Astrocyte (in vitro differentiated cells and primary cell): Measurements from ENCODE around the gene NOD1. TPM values are rescaled to one million over a fixed set of nuclear protein-coding genes. Genes with fewer than 3 reads are reported as not detected.

ENCODE experiments used
- DNase-seq: peaks from one replicate; pipeline ENCODE4 v3.0.0-alpha.2; 2010; ENCODE audit warnings: low read depth
- FAIRE-seq: peaks from 2 replicates; lab custom pipeline; 2011; peaks lifted over from hg19 to GRCh38; lab: Jason Lieb, UNC
- H2AFZ ChIP-seq: 2 replicates; pipeline ENCODE4 v1.6.0; 2012; ENCODE audit warnings: low read depth, low read length, inconsistent platforms
- H3K27ac ChIP-seq: 2 replicates; pipeline ENCODE4 v1.5.1; 2011; ENCODE audit warnings: low read depth, low read length, inconsistent platforms
- H3K27me3 ChIP-seq: 2 replicates; pipeline ENCODE4 v1.6.0; 2011; ENCODE audit warnings: low read length, inconsistent platforms; ENCODE audit not compliant: insufficient read depth
- H3K36me3 ChIP-seq: 2 replicates; pipeline ENCODE4 v1.5.1; 2011; ENCODE audit warnings: low read length, inconsistent platforms; ENCODE audit not compliant: insufficient read depth
- H3K4me1 ChIP-seq: 2 replicates; pipeline ENCODE4 v1.5.1; 2011; ENCODE audit warnings: low read length, inconsistent platforms; ENCODE audit not compliant: insufficient read depth
- H3K4me2 ChIP-seq: 2 replicates; pipeline ENCODE4 v1.6.0; 2012; ENCODE audit warnings: low read length, inconsistent platforms
- H3K4me3 ChIP-seq: 2 replicates; pipeline ENCODE4 v1.5.1; 2011; ENCODE audit warnings: low read depth, mild to moderate bottlenecking, low read length, inconsistent platforms; ENCODE audit not compliant: insufficient read depth
- H3K79me2 ChIP-seq: 2 replicates; pipeline ENCODE4 v1.6.0; 2012; ENCODE audit warnings: mild to moderate bottlenecking, low read length, inconsistent platforms; ENCODE audit not compliant: insufficient read depth
- H3K9ac ChIP-seq: 2 replicates; pipeline ENCODE4 v1.6.0; 2012; ENCODE audit warnings: mild to moderate bottlenecking, low read length, inconsistent platforms
- H3K9me3 ChIP-seq: 2 replicates; pipeline ENCODE4 v1.5.1; 2012; ENCODE audit warnings: low read depth, mild to moderate bottlenecking, low read length, inconsistent platforms; ENCODE audit not compliant: insufficient read depth
- H4K20me1 ChIP-seq: 2 replicates; pipeline ENCODE4 v1.6.0; 2012; ENCODE audit warnings: low read length, inconsistent platforms; ENCODE audit not compliant: insufficient read depth
- H3K27ac Mint-ChIP-seq: one replicate; pipeline ENCODE4 v1.8.0; 2021; ENCODE audit warnings: mild to moderate bottlenecking, mixed read lengths; ENCODE audit not compliant: unreplicated experiment
- H3K27me3 Mint-ChIP-seq: one replicate; pipeline ENCODE4 v1.8.0; 2021; ENCODE audit warnings: low read depth, mixed read lengths; ENCODE audit not compliant: unreplicated experiment
- H3K36me3 Mint-ChIP-seq: one replicate; pipeline ENCODE4 v1.8.0; 2021; ENCODE audit warnings: low read depth, mixed read lengths; ENCODE audit not compliant: unreplicated experiment
- H3K4me1 Mint-ChIP-seq: one replicate; pipeline ENCODE4 v1.8.0; 2021; ENCODE audit warnings: low read depth, mixed read lengths; ENCODE audit not compliant: unreplicated experiment
- H3K4me3 Mint-ChIP-seq: one replicate; pipeline ENCODE4 v1.8.0; 2021; ENCODE audit warnings: mild to moderate bottlenecking, moderate library complexity, mixed read lengths; ENCODE audit not compliant: unreplicated experiment
- H3K9me3 Mint-ChIP-seq: one replicate; pipeline ENCODE4 v1.8.0; 2021; ENCODE audit warnings: mild to moderate bottlenecking, mixed read lengths; ENCODE audit not compliant: unreplicated experiment
- EZH2 ChIP-seq: IDR thresholded peaks from 2 replicates; pipeline ENCODE4 v1.6.1; 2012; ENCODE audit warnings: mild to moderate bottlenecking, low read length, inconsistent platforms; ENCODE audit not compliant: insufficient read depth
- total RNA-seq: library from RNA; stranded (reverse); gene quantifications from 2 replicates; pipeline ENCODE4 v1.2.1, GENCODE V29; 2021
- TF ChIP-seq, protein P1 (sequence below): IDR thresholded peaks from 2 replicates; pipeline ENCODE4 v1.5.1; 2011; ENCODE audit warnings: low read depth, mild to moderate bottlenecking, inconsistent platforms, low read length, moderate library complexity; ENCODE audit not compliant: insufficient read depth

The NOD1 gene
- total RNA-seq, 1 donor from 2014 or later, result 9.7 TPM

DNA sequence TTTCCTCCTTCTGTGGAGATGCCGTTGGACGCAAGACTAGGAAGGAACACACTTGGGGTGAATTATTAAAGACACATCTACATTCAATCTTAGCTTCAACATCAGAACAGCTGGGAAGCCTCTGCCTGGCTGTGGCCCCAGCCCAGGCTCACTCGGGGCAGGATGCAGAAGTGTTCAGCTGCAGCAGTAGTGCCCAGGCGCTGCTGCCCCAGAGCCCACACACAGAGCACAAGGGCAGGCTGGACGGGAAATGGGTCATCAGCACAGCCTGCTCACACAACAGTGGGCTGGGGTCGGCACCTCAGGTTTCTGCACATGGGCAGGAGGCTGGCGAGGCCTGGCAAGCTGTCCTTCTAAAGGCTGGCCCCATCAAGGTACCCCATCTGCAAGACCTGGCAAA, 42.5 kb downstream of the NOD1 start:
- no peak for DNase-seq
- peaks cover under 1% of the 10 kb centered on the region for H3K4me1 Mint-ChIP-seq
- H3K4me3 ChIP-seq, result no peak overlapping the region
- H3K9me3 ChIP-seq, result no peaks in the 10 kb centered on the region
- peaks cover 3% of the 10 kb centered on the region for H3K9me3 Mint-ChIP-seq
- no peak overlapping the region for H2AFZ ChIP-seq
- H3K4me2 ChIP-seq, result no peak overlapping the region
- TF ChIP-seq EZH2, result no peak
- TF ChIP-seq, protein P1, sequence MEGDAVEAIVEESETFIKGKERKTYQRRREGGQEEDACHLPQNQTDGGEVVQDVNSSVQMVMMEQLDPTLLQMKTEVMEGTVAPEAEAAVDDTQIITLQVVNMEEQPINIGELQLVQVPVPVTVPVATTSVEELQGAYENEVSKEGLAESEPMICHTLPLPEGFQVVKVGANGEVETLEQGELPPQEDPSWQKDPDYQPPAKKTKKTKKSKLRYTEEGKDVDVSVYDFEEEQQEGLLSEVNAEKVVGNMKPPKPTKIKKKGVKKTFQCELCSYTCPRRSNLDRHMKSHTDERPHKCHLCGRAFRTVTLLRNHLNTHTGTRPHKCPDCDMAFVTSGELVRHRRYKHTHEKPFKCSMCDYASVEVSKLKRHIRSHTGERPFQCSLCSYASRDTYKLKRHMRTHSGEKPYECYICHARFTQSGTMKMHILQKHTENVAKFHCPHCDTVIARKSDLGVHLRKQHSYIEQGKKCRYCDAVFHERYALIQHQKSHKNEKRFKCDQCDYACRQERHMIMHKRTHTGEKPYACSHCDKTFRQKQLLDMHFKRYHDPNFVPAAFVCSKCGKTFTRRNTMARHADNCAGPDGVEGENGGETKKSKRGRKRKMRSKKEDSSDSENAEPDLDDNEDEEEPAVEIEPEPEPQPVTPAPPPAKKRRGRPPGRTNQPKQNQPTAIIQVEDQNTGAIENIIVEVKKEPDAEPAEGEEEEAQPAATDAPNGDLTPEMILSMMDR, result no peak
- no peak overlapping the region for H3K27ac Mint-ChIP-seq
- H3K79me2 ChIP-seq, result no peaks in the 10 kb centered on the region
- H3K4me3 Mint-ChIP-seq, result no peak overlapping the region
- H3K4me1 ChIP-seq, result no peaks in the 10 kb centered on the region
- no peaks in the 10 kb centered on the region for H4K20me1 ChIP-seq
- FAIRE-seq, result no peak
- no peaks in the 10 kb centered on the region for H3K27me3 Mint-ChIP-seq
- H3K27ac ChIP-seq, result no peak overlapping the region
- H3K27me3 ChIP-seq, result no peaks in the 10 kb centered on the region
- no peak overlapping the region for H3K9ac ChIP-seq
- peaks cover 46% of the 10 kb centered on the region for H3K36me3 Mint-ChIP-seq
- H3K36me3 ChIP-seq, result peaks cover 9% of the 10 kb centered on the region

DNA sequence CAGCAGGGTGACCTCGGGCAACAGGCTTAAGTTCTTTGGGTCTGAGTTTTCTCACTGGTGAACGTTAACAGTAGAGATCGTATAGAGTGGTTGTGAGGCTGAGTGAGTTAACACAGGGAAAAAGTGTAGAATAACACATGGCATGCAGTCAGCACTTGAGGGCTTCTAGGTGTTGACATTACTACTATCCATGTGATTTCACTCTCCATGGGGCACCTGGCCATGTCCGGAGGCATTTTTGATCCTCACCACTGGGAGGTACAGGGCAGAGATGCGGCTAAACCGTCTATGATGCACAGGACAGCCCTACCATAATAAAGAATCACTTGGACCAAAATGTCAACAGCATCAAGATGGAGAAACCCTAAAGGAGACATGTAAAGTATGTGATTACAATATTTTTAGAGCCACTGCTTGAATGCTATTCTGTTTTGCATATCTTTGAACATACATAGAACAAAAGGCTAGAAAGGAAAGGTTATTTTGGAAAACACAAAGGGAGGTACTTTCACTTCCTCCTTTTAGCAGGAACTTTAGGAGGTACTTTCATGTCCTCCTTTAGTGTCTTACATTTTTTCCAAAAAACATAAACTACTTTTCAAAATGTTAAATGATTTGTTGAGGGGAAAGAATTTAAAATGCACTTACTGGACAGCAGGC, 44.3 kb downstream of the NOD1 start:
- Mint-ChIP-seq H3K27ac (no peak overlapping the region), H3K4me1 (peaks cover 3% of the 10 kb centered on the region), H3K36me3 (peaks cover 48% of the 10 kb centered on the region), H3K27me3 (no peaks in the 10 kb centered on the region), H3K9me3 (peaks cover 3% of the 10 kb centered on the region), H3K4me3 (no peak overlapping the region)
- no peaks in the 10 kb centered on the region for H3K27me3 ChIP-seq
- no peaks in the 10 kb centered on the region for H3K4me1 ChIP-seq
- H3K27ac ChIP-seq, result no peak overlapping the region
- no peaks in the 10 kb centered on the region for H4K20me1 ChIP-seq
- no peak for FAIRE-seq
- H3K9ac ChIP-seq, result no peak overlapping the region
- H2AFZ ChIP-seq, result no peak overlapping the region
- H3K4me3 ChIP-seq, result no peak overlapping the region
- H3K4me2 ChIP-seq, result no peak overlapping the region
- no peak for DNase-seq
- no peak for TF ChIP-seq EZH2
- TF ChIP-seq, protein P1, result no peak
- H3K9me3 ChIP-seq, result no peaks in the 10 kb centered on the region
- H3K79me2 ChIP-seq, result no peaks in the 10 kb centered on the region
- peaks cover 9% of the 10 kb centered on the region for H3K36me3 ChIP-seq

DNA sequence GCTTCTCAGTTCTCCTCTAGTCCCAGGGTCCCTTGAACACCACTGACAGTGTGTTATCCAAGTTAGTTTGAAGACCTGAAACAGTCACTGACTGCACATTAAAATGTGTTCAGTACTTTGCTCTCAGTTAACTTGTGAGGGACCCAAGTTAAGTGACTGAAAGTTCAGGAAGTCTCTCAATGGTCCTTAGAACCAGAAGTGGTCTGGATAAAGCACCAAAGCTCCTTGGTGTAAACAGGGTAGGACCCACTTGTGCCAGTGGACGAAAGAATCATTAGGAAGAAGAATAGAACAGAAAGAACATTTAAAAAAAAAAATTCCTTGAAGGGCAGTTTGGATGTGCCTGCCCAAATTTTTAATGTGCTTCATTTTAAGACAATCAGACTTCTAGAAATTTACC, 45.1 kb downstream of the NOD1 start:
- Histone ChIP-seq H3K27ac (no peak overlapping the region), H3K9me3 (no peaks in the 10 kb centered on the region), H4K20me1 (no peaks in the 10 kb centered on the region), H3K27me3 (no peaks in the 10 kb centered on the region), H3K79me2 (no peaks in the 10 kb centered on the region), H3K4me1 (no peaks in the 10 kb centered on the region), H2AFZ (no peak overlapping the region), H3K4me2 (no peak overlapping the region), H3K36me3 (peaks cover 9% of the 10 kb centered on the region), H3K9ac (no peak overlapping the region), H3K4me3 (no peak overlapping the region)
- peaks cover 3% of the 10 kb centered on the region for H3K4me1 Mint-ChIP-seq
- no peaks in the 10 kb centered on the region for H3K27me3 Mint-ChIP-seq
- peaks cover 3% of the 10 kb centered on the region for H3K9me3 Mint-ChIP-seq
- no peak overlapping the region for H3K27ac Mint-ChIP-seq
- H3K4me3 Mint-ChIP-seq, result no peak overlapping the region
- FAIRE-seq (no peak), DNase-seq (no peak)
- TF ChIP-seq, protein P1, result no peak
- no peak for TF ChIP-seq EZH2
- H3K36me3 Mint-ChIP-seq, result peaks cover 46% of the 10 kb centered on the region
